KMS-11 (cell line): ENCODE measurements around the gene ITPRIPL1.
"Not testable (repeated sequence)": the region's sequence is repeated elsewhere in the genome, so short reads cannot be mapped to it uniquely, and the experiment has no call there.

Experiments
- H2AFZ ChIP-seq: fragments of 200-600 bp; sonication (generic); 2 replicates; pipeline ENCODE4 v1.6.1; 2016; ENCODE audit warnings: antibody characterized with exemption, mixed run types, low read depth
- H3K27ac ChIP-seq: fragments of 200-600 bp; sonication (generic); 2 replicates; pipeline ENCODE4 v1.6.1; 2016; ENCODE audit warnings: mild to moderate bottlenecking, mixed run types
- H3K27me3 ChIP-seq: fragments of 200-600 bp; sonication (generic); 2 replicates; pipeline ENCODE4 v1.6.1; 2017; ENCODE audit warnings: mild to moderate bottlenecking, low read depth, mixed run types, moderate library complexity; ENCODE audit not compliant: insufficient read depth
- H3K36me3 ChIP-seq: fragments of 200-600 bp; sonication (generic); 2 replicates; pipeline ENCODE4 v1.6.1; 2017; ENCODE audit warnings: mild to moderate bottlenecking, mixed run types; ENCODE audit not compliant: insufficient read depth
- H3K4me1 ChIP-seq: fragments of 200-600 bp; sonication (generic); 2 replicates; pipeline ENCODE4 v1.6.1; 2016; ENCODE audit warnings: mild to moderate bottlenecking, low read depth, mixed run types; ENCODE audit not compliant: poor library complexity, severe bottlenecking
- H3K4me2 ChIP-seq: fragments of 200-600 bp; sonication (generic); 2 replicates; pipeline ENCODE4 v1.7.0; 2016; ENCODE audit warnings: mild to moderate bottlenecking, mixed run types
- H3K4me3 ChIP-seq: fragments of 200-600 bp; sonication (generic); IDR thresholded peaks from 2 replicates; pipeline ENCODE4 v1.6.1; 2017; ENCODE audit warnings: low read depth, low read length, mixed read lengths; ENCODE audit not compliant: insufficient read depth
- H3K79me2 ChIP-seq: fragments of 200-600 bp; sonication (generic); 2 replicates; pipeline ENCODE4 v1.6.1; 2016; ENCODE audit warnings: low read depth, mixed run types; ENCODE audit not compliant: insufficient read depth
- H3K9ac ChIP-seq: fragments of 200-600 bp; sonication (generic); 2 replicates; pipeline ENCODE4 v1.6.1; 2016; ENCODE audit warnings: mild to moderate bottlenecking, mixed run types
- H4K20me1 ChIP-seq: fragments of 200-600 bp; sonication (generic); 2 replicates; pipeline ENCODE4 v1.6.1; 2016; ENCODE audit warnings: mild to moderate bottlenecking, mixed run types; ENCODE audit not compliant: insufficient read depth
- CTCF ChIP-seq: fragments of 200-600 bp; sonication (generic); conservative IDR thresholded peaks from 2 replicates; pipeline ENCODE4 v1.6.1; 2017; ENCODE audit warnings: low read depth, mild to moderate bottlenecking, antibody characterized with exemption, low read length, moderate library complexity, mixed read lengths

Gene ITPRIPL1

GRCh38 chr2:96325041-96325883, at the start of gene ITPRIPL1:
Gene ITPRIPL1, plus strand, starts transcription at chr2:96325317. Its CDS starts 523 bp downstream, at chr2:96325840.
- Histone ChIP-seq H3K4me3 (peak within 1 kb of the TSS; percentile 63), H3K27ac (peak within 1 kb of the TSS; percentile 39), H3K4me2 (peak within 1 kb of the TSS; percentile 63), H4K20me1 (no peaks in the 10 kb centered on the region), H3K79me2 (no peaks in the 10 kb centered on the region; the same call in 1 of the 2 replicates), H3K27me3 (no peaks in the 10 kb centered on the region), H3K9ac (peak within 1 kb of the TSS; percentile 79), H3K4me1 (peaks cover 45% of the 10 kb centered on the region), H2AFZ (peak within 1 kb of the TSS; percentile 87), H3K36me3 (no peaks in the 10 kb centered on the region)
- TF ChIP-seq CTCF: no peak

- Histone ChIP-seq H3K27me3 (no peaks in the 10 kb centered on the region), H3K9ac (no peak overlapping the region), H3K4me3 (no peak overlapping the region), H4K20me1 (no peaks in the 10 kb centered on the region), H3K79me2 (no peaks in the 10 kb centered on the region), H3K36me3 (peaks cover 4% of the 10 kb centered on the region; the same call in 1 of the 2 replicates), H3K4me1 (no peaks in the 10 kb centered on the region), H3K4me2 (no peak overlapping the region), H3K27ac (no peak overlapping the region), H2AFZ (no peak overlapping the region)
- TF ChIP-seq CTCF: no peak
Measured at GRCh38 chr2:96276787-96277499, 48.2 kb upstream of the ITPRIPL1 start.

GRCh38 chr2:96287273-96287856, 37.8 kb upstream of the ITPRIPL1 start:
- no peak overlapping the region for H3K4me2 ChIP-seq
- no peaks in the 10 kb centered on the region for H4K20me1 ChIP-seq
- no peak overlapping the region for H3K27ac ChIP-seq
- no peaks in the 10 kb centered on the region for H3K4me1 ChIP-seq
- no peaks in the 10 kb centered on the region for H3K79me2 ChIP-seq
- TF ChIP-seq CTCF: no peak
- H3K27me3 ChIP-seq: no peaks in the 10 kb centered on the region
- H3K36me3 ChIP-seq: peaks cover 25% of the 10 kb centered on the region; the same call in 1 of the 2 replicates
- no peak overlapping the region for H3K9ac ChIP-seq
- no peak overlapping the region for H2AFZ ChIP-seq
- H3K4me3 ChIP-seq: no peak overlapping the region

GRCh38 chr2:96291751-96292150, 33.4 kb upstream of the ITPRIPL1 start:
- H3K36me3 ChIP-seq: peaks cover 20% of the 10 kb centered on the region; the same call in 1 of the 2 replicates
- H3K4me1 ChIP-seq: no peaks in the 10 kb centered on the region
- no peak overlapping the region for H3K4me2 ChIP-seq
- no peak overlapping the region for H2AFZ ChIP-seq
- no peak overlapping the region for H3K4me3 ChIP-seq
- H3K27me3 ChIP-seq: no peaks in the 10 kb centered on the region
- H3K27ac ChIP-seq: no peak overlapping the region
- H4K20me1 ChIP-seq: no peaks in the 10 kb centered on the region
- no peak for TF ChIP-seq CTCF
- H3K79me2 ChIP-seq: no peaks in the 10 kb centered on the region
- H3K9ac ChIP-seq: no peak overlapping the region

GRCh38 chr2:96294271-96294670, 30.8 kb upstream of the ITPRIPL1 start:
- H4K20me1 ChIP-seq, H3K27ac ChIP-seq, H3K27me3 ChIP-seq, H3K9ac ChIP-seq, H2AFZ ChIP-seq, H3K4me2 ChIP-seq, H3K4me3 ChIP-seq, H3K4me1 ChIP-seq, H3K79me2 ChIP-seq: not testable (repeated sequence)
- peaks cover 15% of the 10 kb centered on the region; the same call in 1 of the 2 replicates for H3K36me3 ChIP-seq
